ENCODE measurements around the gene CAP1.
"Not testable (repeated sequence)": the region's sequence is repeated elsewhere in the genome, so short reads cannot be mapped to it uniquely, and the experiment has no call there.

The CAP1 gene

DNA sequence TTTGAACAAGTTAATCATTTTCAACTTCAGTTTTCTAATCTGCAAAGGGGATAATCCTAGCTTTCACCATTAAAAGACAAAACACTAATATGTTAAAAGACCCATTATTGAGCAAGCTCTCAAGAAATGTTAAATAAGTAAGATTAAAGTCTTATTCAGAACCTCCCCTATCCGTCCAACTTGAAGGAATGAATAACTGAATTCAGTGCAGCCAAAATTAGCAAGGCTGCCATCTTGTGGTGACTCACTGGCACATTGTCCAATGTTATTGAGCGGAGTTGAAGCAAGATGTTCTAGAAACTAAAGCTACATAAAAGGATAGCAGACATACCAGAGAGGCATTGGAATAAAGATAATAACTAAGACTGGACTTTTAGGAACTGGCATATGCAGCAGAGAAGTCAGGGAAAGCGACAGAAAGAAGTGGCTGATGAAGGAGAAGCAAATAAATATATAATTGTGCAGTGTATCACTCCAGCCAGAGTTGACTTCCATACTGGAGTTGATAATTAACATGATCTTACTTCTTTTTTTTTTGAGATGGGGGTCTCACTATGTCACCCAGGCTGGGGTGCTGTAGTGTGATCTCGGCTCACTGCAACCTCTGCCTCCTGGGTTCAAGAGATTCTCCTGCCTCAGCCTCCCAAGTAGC lies 8.2 kb upstream of the CAP1 start:
- peak; percentile 67 for DNase-seq

DNA sequence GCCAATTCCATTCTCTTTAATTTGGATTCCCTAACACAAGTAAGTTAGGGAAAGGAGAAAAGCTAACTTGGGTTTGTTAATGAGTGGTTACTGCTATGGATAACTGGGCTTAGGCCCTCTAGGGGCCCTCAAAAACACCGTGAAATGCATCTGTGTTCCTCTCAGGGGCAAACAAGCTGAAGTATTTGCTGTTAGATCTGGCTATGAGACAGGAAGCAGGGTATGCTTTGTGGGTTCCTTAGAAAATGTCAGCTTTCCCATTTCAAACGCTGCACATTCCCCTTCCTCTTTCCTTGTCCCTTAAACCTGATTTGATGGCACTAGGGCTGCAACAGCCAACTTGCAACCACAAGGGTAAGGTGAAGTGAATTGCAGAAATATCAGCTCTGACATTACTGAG lies 5.7 kb upstream of the CAP1 start:
- DNase-seq, result no peak

DNA sequence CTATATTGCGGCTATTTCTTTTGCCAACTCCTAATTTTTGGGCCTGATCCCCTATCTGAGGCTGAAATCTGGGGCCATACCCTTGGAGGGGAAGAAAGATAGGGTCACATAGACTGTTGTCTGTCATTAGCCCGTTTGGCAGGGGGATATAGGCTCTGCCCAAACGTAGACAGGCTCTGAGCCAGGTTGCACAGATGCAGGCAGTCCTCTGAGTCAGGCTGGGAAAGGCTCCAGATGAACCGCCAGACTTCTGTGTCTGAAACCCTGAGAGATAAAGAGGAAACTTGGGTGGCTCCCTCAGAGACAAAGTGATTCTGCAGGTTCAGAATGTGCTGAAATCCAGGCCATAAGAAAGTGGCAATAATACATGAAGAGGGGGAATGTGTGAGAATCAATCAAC lies 4.0 kb upstream of the CAP1 start:
- peak; percentile 89 for DNase-seq

DNA sequence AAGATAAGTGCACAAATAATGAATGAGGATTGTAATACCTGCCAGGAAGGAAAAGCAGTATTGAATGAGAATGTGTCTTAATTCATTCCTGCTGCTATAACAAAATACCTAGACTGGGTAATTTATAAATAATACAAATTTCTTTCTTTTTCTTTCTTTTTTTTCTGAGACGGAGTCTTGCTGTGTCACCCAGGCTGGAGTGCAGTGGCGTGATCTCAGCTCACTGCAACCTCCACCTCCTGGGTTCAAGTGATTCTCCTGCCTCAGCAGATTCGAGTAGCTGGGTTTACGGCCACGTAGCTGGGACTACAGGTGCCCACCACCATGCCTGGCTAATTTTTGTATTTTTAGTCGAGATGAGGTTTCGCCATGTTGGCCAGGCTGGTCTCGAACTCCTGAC lies 3.3 kb upstream of the CAP1 start:
- DNase-seq, result not testable (repeated sequence)

GRCh38 chr1:40038697-40039096 lies 1.8 kb upstream of the CAP1 start:
- DNase-seq, result no peak

- DNase-seq, result no peak
Measured at GRCh38 chr1:40039245-40039756, 1.2 kb upstream of the CAP1 start.

DNA sequence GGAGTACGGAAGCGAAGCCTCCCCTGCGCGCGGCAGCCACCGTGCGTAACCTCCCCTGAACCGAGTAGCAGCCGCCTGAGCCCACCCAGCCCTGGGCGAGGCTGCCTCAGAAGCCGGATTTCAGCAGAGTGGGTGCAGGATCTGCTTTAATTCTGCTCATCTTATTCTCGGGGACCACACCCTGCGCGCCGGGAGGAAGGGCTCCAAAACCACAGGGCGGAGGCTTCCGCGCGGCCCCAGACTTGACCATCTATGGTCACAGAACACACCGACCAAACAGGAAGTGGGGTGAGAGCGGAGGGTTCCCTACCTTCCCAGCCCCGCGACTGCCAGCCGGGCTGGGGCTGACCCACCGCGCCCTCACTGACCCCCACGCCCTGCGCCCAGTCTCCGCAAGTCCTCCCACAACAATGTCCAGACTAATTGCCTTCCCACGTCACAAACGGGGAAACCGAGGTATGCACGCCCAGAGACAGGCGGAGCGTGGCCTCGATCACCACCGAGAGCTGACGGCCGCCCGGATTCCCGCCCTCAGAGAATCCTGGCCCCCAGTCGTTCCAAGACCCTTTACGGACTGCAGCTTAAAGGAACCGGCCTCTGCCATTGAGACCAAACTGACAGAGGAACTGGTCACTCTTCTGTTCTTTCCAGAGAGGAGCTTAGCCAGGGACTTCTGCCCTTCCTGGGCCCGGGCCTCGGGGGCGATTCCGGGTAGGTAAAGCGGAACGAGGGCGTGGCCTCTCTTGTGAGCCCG lies 595 bp upstream of the CAP1 start:
- DNase-seq, result peak; percentile 95

DNA sequence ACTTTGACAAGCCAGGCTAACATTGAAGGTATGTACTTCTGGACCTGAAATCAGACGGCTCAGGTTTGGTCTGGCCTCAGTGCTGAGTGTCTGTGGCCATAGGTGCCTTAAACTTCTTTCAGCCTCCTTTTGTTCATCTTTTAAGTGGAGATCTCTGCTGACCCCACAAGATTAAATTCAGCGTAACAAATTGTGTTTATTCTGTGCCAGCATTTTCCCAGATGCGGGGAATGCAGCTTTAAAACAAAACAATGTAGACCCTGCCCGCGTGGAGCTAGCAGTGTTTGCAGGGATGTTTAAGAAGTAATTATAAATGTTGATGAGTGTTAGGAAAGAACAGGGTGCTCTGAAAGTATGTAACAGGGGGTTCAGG lies 923 bp downstream of the CAP1 start:
- DNase-seq, result no peak

DNA sequence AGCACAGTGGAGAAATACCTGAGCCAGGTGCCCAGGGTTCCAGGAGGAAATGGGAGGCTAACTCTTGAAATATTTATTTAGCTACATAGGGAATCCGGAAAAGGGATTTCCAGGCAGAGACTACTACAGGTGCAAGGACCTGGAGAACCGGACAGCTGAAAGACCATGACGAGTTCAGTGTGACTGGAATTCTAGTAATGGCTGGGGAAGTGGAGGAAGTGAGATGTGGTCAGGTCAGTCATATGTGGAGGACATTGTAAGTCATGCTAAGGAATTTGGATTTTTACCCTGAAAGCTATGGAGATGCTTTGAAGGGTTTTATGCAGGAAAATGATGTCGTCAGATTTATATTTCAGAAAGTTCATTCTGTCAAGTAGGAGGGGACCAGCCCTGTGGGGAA lies 1.8 kb downstream of the CAP1 start:
- peak; percentile 61 for DNase-seq

DNA sequence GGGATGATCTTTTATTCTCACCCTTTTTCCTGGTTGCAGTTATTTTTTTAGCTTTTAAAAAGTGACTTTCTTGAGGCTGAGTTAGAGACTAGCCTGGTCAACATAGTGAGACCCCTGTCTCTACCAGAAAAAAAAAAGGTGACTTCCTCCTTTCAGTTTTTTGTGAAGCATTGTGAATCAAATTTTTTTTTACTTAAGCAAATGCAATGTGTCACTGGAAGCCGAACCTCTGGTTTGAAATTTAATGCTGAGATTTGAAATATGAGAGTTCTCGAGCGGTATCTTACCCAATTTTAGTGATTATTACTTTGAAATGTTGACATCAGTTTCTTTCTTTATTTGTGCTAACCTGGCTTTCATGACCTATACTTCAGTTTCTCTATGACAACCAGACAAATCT lies 3.6 kb downstream of the CAP1 start:
- no peak for DNase-seq

DNA sequence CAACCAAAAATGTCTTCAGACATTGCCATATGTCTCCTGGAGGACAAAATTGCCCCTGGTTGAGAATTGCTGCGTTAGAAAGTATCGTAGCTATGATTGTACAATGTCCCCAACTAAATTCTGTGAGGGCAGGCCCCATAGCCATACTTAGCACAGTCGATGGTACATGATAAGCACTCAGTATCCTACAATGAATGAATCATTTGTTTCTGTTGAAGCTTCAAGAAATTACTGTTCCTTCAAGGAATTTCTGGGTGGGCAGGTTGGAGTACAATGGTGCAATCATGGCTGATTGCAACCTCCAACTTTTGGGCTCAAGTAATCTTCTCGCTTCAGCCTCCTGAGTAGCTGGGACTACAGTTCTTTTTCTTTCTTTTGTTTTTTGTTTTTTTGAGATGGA lies 4.7 kb downstream of the CAP1 start:
- DNase-seq, result no peak

DNA sequence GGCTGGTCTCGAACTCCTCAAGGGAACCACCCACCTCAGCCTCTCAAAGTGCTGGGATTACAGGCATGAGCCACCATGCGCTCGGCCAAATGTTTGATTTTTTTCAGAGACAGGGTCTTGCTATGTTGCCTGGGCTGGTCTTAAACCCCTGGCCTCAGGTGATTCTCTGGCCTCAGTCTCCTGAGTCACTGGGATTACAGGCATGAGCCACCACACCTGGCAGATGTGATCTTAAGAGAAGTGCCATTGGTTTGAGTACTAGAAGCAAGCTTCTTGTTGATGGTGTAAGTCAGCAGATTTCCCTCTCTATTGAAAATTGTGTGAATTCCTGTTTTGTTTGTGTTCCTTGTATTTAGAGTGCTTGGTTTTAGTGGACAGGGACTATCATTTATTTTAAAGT lies 5.2 kb downstream of the CAP1 start:
- no peak for DNase-seq

GRCh38 chr1:40047276-40047675 lies 6.7 kb downstream of the CAP1 start:
- DNase-seq, result no peak

GRCh38 chr1:40047769-40048168 lies 7.2 kb downstream of the CAP1 start:
- no peak for DNase-seq

GRCh38 chr1:40049725-40050124 lies 9.2 kb downstream of the CAP1 start:
- DNase-seq, result no peak

GRCh38 chr1:40050863-40051262 lies 10.3 kb downstream of the CAP1 start:
- no peak for DNase-seq

GRCh38 chr1:40053138-40053887 lies 12.8 kb downstream of the CAP1 start:
- DNase-seq, result no peak

DNA sequence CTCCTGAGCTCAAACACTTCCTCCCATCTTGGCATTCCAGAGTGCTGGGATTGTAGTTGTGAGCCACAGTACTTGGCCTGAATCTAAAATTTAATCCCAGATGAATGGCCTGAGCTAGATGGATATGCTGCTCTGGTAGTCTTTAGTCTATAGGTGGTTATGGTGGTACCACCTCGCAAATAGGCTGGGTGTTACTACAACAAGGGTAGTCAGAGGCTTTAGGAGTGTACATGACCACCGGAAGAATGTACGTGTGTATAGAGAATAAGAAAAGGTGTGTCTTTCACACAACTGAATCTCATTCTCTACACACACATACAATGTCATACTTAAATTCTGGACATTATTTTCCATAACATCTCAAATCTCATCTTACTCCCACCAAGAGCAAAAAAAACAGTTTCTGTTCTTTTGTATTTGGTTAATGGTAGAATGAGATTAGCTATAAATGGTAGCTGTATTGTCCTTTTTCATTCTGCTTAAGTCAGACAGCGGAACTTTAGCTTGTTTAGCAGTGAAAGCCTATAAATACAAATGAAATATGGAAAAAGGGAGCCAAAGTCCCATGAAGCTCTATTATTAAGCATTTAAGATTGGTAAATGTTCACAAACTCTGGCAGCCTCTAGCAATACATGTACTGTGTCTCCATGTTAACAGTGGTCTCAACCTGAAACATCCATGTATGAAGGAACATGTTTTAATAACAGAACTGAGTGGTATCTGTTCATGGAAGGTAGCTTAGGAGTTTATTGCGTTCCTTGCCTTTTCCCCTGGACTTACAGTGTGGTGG lies 16.2 kb downstream of the CAP1 start:
- DNase-seq, result no peak

DNA sequence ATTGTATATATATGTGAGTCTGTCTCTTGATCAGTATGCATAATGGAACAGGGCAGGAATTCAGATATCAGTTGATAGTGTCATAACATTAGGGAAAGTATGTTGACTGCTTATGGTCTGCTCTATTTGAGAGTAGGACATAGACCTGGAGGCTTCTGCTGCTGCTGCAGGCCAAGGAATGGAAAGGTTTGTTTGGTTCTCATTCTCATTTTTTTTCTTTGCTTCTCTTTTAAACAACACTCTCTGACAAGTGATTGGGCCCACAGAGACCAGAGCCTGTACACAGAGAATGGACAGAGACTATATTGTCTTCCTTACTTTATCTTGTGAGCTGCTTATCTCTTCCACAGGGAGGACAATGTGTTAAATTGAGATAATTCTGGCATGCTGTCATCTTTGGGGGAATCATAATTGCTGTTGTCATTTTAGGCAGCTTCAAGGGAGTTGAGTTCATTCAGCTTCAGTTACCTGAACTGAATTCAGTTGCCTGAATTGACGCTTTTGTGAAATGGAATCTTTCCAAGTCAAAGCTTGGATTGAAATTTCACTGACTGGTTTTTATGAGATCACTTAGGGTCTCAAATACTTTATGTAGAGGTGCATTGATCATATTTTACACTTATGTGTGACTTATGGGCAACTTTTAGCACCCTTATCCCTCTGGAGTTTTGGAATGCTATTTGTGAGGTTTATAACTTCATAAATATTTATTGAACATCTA lies 16.9 kb downstream of the CAP1 start:
- DNase-seq, result no peak

DNA sequence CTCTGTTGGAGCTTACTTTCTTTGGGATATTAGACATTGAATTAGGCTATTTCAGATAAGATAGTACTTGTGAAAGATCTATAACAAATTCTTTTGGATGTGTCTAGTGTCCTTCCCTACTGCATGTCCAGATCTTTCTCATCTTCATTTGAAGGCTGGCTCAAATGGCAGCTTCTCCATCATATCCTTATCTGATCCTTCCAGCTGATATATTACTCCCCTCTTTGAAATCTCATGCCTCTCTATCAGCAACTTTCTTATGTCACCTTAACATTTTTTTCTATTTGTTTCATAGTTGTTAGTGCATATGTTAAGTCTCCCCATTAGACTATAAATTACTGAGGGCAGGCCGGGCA lies 17.5 kb downstream of the CAP1 start:
- no peak for DNase-seq

- DNase-seq, result no peak
Measured at GRCh38 chr1:40058453-40059337, 18.2 kb downstream of the CAP1 start.
